Hepatocyte (in vitro differentiated cells): ENCODE measurements around the gene B3GNT9. TPM values are rescaled to one million over a fixed set of nuclear protein-coding genes. Genes with fewer than 3 reads are reported as not detected.

Source experiments
- DNase-seq: peaks from one replicate; pipeline ENCODE4 v3.0.0-alpha.2; 2016; ENCODE audit warnings: low spot score
- H2AFZ ChIP-seq: fragments of 200-600 bp; sonication (generic); 2 replicates; pipeline ENCODE4 v1.6.0; 2016; ENCODE audit warnings: antibody characterized with exemption, mild to moderate bottlenecking
- H3K27ac ChIP-seq: fragments of 200-600 bp; sonication (generic); 2 replicates; pipeline ENCODE4 v1.5.1; 2016; ENCODE audit warnings: mild to moderate bottlenecking
- H3K27me3 ChIP-seq: fragments of 200-600 bp; sonication (generic); 2 replicates; pipeline ENCODE4 v1.6.1; 2016
- H3K36me3 ChIP-seq: fragments of 200-600 bp; sonication (generic); replicated peaks from 2 replicates; pipeline ENCODE4 v1.5.1; 2016; ENCODE audit warnings: low read depth; ENCODE audit not compliant: insufficient read depth
- H3K4me1 ChIP-seq: fragments of 200-600 bp; sonication (generic); 2 replicates; pipeline ENCODE4 v1.5.1; 2016; ENCODE audit warnings: mild to moderate bottlenecking, moderate library complexity; ENCODE audit not compliant: insufficient read depth
- H3K4me2 ChIP-seq: fragments of 200-600 bp; sonication (generic); 2 replicates; pipeline ENCODE4 v1.6.0; 2016
- H3K4me3 ChIP-seq: fragments of 200-600 bp; sonication (generic); 2 replicates; pipeline ENCODE4 v1.5.1; 2016; ENCODE audit warnings: mild to moderate bottlenecking
- H3K79me2 ChIP-seq: fragments of 200-600 bp; sonication (generic); 2 replicates; pipeline ENCODE4 v1.6.0; 2017; ENCODE audit warnings: mild to moderate bottlenecking
- H3K9me2 ChIP-seq: fragments of 200-600 bp; sonication (generic); replicated peaks from 2 replicates; pipeline ENCODE4 v1.6.0; 2017; ENCODE audit warnings: mild to moderate bottlenecking; ENCODE audit not compliant: insufficient read depth
- H3K9me3 ChIP-seq: fragments of 200-600 bp; sonication (generic); 2 replicates; pipeline ENCODE4 v1.5.1; 2016; ENCODE audit warnings: low read depth, mild to moderate bottlenecking
- H4K20me1 ChIP-seq: fragments of 200-600 bp; sonication (generic); 2 replicates; pipeline ENCODE4 v1.6.0; 2016; ENCODE audit warnings: mild to moderate bottlenecking; ENCODE audit not compliant: insufficient read depth, poor library complexity, severe bottlenecking
- EZH2 ChIP-seq: fragments of 200-600 bp; sonication (generic); IDR thresholded peaks from 2 replicates; pipeline ENCODE4 v1.6.1; 2016; ENCODE audit warnings: antibody characterized with exemption, mild to moderate bottlenecking, borderline replicate concordance
- EZH2phosphoT487 ChIP-seq: fragments of 200-600 bp; sonication (generic); IDR thresholded peaks from one replicate; pipeline ENCODE4 v1.6.1; 2018; ENCODE audit warnings: antibody characterized with exemption, mild to moderate bottlenecking, low read depth, moderate library complexity; ENCODE audit not compliant: unreplicated experiment, severe bottlenecking
- WGBS: methylation state at CpG from one replicate; pipeline ENCODE4 v1.1.6; 2016; ENCODE audit warnings: low lambda C conversion rate; ENCODE audit errors: missing lambda C conversion rate; 5-methylcytosine and 5-hydroxymethylcytosine counted together
- polyA plus RNA-seq: library from polyadenylated mRNA; unstranded; fragments of >200 nt; fragmentation: Nextera tagmentation; extraction: Ambion mirVana; gene quantifications from 2 replicates; pipeline ENCODE4 v1.2.1, GENCODE V29; 2016
- total RNA-seq: library from RNA; depleted of rRNA; stranded (reverse); fragments of >200 nt; gene quantifications from 2 replicates; pipeline ENCODE4 v1.2.3, GENCODE V29; 2014
- TF ChIP-seq, protein P1 (sequence below): fragments of 200-600 bp; sonication (generic); IDR thresholded peaks from 2 replicates; pipeline ENCODE4 v1.5.1; 2016; ENCODE audit warnings: antibody characterized with exemption, mild to moderate bottlenecking; ENCODE audit not compliant: poor library complexity

B3GNT9 gene
- total and polyA plus RNA-seq, 2 experiments from 2014 or later, result 34.5 to 44.2 TPM

DNA sequence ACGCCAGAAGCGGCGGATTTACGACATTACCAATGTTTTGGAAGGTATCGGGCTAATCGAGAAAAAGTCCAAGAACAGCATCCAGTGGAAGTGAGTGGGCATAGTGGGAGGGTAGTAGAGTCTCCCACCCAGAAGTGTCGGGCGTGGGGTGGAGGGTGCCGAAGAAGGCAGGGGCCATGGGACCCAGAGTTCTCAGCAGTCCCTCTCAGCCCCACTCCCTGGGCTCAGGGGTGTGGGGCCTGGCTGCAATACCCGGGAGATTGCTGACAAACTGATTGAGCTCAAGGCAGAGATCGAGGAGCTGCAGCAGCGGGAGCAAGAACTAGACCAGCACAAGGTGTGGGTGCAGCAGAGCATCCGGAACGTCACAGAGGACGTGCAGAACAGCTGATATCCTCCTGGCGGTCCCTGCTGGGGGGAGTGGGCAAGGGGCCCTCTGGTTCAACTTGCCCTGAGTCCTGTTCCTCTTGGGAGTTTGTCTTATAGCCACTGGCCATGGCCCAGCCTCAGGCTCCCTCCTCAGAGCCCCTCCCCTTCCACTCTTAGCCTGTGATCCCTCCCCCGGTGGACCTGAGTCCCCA is 42.1 kb upstream of the B3GNT9 start:
- Histone ChIP-seq H3K79me2 (peaks cover 22% of the 10 kb centered on the region), H3K9me2 (no peaks in the 10 kb centered on the region), H3K4me2 (peak overlapping the region; percentile 99), H3K36me3 (no peaks in the 10 kb centered on the region), H4K20me1 (no peaks in the 10 kb centered on the region), H3K4me3 (peak overlapping the region; percentile 65), H3K9me3 (no peaks in the 10 kb centered on the region), H3K4me1 (peaks cover 10% of the 10 kb centered on the region), H3K27ac (peak overlapping the region; percentile 44), H2AFZ (no peak overlapping the region), H3K27me3 (no peaks in the 10 kb centered on the region)
- DNase-seq, result no peak
- WGBS, result 36% methylated on average over 17 of the region's 17 CpGs
- TF ChIP-seq, protein P1, sequence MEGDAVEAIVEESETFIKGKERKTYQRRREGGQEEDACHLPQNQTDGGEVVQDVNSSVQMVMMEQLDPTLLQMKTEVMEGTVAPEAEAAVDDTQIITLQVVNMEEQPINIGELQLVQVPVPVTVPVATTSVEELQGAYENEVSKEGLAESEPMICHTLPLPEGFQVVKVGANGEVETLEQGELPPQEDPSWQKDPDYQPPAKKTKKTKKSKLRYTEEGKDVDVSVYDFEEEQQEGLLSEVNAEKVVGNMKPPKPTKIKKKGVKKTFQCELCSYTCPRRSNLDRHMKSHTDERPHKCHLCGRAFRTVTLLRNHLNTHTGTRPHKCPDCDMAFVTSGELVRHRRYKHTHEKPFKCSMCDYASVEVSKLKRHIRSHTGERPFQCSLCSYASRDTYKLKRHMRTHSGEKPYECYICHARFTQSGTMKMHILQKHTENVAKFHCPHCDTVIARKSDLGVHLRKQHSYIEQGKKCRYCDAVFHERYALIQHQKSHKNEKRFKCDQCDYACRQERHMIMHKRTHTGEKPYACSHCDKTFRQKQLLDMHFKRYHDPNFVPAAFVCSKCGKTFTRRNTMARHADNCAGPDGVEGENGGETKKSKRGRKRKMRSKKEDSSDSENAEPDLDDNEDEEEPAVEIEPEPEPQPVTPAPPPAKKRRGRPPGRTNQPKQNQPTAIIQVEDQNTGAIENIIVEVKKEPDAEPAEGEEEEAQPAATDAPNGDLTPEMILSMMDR, result no peak
- no peak for TF ChIP-seq EZH2phosphoT487
- no peak for TF ChIP-seq EZH2

DNA sequence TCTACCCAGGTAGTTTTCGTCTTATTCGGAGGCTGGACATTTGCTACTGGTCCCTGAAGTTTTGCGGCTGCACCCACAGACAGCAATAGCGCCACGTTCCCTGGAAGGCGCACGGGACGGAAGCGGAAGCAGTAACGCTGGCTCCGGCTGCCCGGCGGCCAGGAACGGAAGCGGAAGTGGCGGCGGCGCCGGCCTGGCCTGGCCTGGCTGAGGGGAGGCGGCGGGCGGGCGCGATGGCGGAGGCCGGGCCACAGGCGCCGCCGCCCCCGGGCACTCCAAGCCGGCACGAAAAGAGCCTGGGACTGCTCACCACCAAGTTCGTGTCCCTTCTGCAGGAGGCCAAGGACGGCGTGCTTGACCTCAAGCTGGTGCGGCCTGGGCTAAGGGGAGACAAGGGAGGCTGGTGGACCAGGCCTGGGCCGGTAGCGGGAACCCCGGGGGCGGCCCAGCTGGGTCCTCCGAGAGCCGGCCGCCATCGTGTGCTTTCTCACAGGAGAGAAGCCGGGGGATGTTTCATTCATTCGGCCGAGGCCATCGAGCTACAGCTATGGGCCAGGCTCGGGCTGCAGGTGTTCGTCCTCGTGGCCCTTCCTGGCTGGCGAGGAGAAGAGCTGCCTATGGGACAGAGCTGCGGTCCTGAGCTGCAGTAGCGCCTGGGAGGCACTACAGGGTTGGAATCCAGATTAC is 41.3 kb upstream of the B3GNT9 start, which contains the start of gene E2F4:
Gene E2F4 (plus strand): TSS at position 161 of the 687 bp plus-strand sequence. CDS start 73 bp downstream, at position 234.
- Histone ChIP-seq H3K27ac (peak within 1 kb of the TSS; percentile 44), H3K9me3 (no peaks in the 10 kb centered on the region), H4K20me1 (no peaks in the 10 kb centered on the region), H2AFZ (peak within 1 kb of the TSS; percentile 30), H3K79me2 (peaks cover 22% of the 10 kb centered on the region), H3K4me1 (peaks cover 10% of the 10 kb centered on the region), H3K27me3 (no peaks in the 10 kb centered on the region), H3K4me3 (peak within 1 kb of the TSS; percentile 65), H3K36me3 (no peaks in the 10 kb centered on the region), H3K9me2 (no peaks in the 10 kb centered on the region), H3K4me2 (peak within 1 kb of the TSS; percentile 99)
- WGBS, result under 1% methylated on average over 54 of the region's 54 CpGs
- peak; percentile 95 for DNase-seq
- no peak for TF ChIP-seq EZH2
- TF ChIP-seq, protein P1, result no peak
- TF ChIP-seq EZH2phosphoT487, result no peak

DNA sequence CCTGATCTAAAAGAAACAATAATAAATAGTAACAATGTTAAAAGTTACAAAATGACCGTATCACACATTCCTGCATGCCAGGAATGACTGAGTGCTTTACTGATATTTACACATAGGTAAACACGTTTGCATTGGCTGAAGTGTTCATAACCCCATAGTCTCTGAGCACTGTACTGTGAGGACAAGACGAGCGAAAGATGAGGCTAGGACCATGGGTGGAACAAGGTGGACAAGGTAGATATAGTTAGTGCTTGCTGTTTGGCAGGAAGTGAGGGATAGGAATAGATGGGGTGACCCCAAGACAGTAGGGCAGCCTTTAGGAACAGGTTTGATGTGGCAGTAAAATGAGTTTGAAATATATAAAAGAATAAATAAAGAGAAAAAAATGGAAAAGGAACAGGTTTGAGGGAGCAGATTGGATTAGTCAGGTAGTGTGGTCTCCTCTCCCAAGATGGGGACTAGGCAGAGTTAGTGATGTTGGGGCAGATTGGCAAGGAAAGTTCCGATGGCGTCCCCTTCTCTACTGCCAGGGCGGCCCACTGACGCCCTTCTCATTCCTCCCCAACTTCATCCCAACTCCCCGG is 40.7 kb upstream of the B3GNT9 start:
- no peak for TF ChIP-seq EZH2
- TF ChIP-seq, protein P1, result no peak
- TF ChIP-seq EZH2phosphoT487, result no peak
- Histone ChIP-seq H4K20me1 (no peaks in the 10 kb centered on the region), H3K27me3 (no peaks in the 10 kb centered on the region), H3K4me3 (no peak overlapping the region), H3K9me2 (no peaks in the 10 kb centered on the region), H3K4me2 (peak overlapping the region; percentile 67), H3K27ac (no peak overlapping the region), H3K36me3 (no peaks in the 10 kb centered on the region), H3K4me1 (peaks cover 10% of the 10 kb centered on the region), H3K79me2 (peaks cover 22% of the 10 kb centered on the region), H3K9me3 (no peaks in the 10 kb centered on the region), H2AFZ (no peak overlapping the region)
- 37% methylated on average over 9 of the region's 9 CpGs for WGBS
- DNase-seq, result no peak
